Choroid plexus epithelial cell (primary cell): ENCODE data around the gene GNAO1.

ENCODE experiments used
- DNase-seq: peaks from one replicate; pipeline ENCODE4 v3.0.0-alpha.2; 2010; ENCODE audit warnings: low read depth
- H3K4me3 ChIP-seq: 2 replicates; pipeline ENCODE4 v1.5.1; 2011; ENCODE audit warnings: low read depth, mild to moderate bottlenecking, control low read depth, low read length, moderate library complexity
- TF ChIP-seq, protein P1 (sequence below): conservative IDR thresholded peaks from 2 replicates; pipeline ENCODE4 v1.5.1; 2011; ENCODE audit warnings: low read depth, mild to moderate bottlenecking, control low read depth, inconsistent platforms, low read length, moderate library complexity

The GNAO1 gene

DNA sequence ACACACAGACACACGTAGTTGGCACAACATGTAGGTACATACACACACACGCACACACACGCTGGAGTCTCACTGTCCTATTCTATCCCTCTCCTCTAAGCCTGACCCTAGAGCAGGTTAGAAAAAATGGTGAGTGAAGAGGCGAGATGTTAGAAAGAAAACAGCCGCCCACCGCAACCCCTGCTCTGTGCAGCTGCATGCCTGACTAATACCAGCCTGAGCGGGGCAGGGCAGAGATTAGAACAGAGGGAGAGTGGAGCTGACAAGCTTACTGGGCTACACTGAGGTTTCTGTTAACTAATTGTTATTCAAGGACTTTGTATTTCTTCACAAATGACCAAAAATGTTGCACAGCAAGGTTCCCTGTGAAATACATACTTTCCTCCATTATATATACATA, 174.3 kb downstream of the GNAO1 start:
- TF ChIP-seq, protein P1, sequence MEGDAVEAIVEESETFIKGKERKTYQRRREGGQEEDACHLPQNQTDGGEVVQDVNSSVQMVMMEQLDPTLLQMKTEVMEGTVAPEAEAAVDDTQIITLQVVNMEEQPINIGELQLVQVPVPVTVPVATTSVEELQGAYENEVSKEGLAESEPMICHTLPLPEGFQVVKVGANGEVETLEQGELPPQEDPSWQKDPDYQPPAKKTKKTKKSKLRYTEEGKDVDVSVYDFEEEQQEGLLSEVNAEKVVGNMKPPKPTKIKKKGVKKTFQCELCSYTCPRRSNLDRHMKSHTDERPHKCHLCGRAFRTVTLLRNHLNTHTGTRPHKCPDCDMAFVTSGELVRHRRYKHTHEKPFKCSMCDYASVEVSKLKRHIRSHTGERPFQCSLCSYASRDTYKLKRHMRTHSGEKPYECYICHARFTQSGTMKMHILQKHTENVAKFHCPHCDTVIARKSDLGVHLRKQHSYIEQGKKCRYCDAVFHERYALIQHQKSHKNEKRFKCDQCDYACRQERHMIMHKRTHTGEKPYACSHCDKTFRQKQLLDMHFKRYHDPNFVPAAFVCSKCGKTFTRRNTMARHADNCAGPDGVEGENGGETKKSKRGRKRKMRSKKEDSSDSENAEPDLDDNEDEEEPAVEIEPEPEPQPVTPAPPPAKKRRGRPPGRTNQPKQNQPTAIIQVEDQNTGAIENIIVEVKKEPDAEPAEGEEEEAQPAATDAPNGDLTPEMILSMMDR = no peak
- DNase-seq = no peak
- no peak overlapping the region for H3K4me3 ChIP-seq

DNA sequence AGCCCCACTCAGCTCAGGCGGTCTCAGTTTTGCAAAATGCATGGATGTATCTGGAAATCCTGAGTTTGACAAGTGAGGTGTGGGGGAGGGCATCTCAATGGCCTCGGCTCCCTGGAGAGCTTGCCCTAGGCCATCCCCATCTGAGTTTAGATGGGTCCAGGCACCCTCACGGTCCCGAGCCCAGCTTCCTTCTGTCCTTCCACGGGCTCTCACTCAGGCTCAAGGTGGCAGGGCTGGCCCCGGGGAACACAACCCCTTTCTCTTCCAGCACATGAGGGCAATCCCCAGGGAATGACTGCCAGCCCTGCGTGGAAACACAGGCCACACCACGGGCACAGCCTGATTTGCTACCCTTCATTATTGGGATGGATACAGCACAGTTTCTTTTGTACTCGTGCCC, 175.7 kb downstream of the GNAO1 start:
- DNase-seq = no peak
- TF ChIP-seq, protein P1 = no peak
- H3K4me3 ChIP-seq = no peak overlapping the region

DNA sequence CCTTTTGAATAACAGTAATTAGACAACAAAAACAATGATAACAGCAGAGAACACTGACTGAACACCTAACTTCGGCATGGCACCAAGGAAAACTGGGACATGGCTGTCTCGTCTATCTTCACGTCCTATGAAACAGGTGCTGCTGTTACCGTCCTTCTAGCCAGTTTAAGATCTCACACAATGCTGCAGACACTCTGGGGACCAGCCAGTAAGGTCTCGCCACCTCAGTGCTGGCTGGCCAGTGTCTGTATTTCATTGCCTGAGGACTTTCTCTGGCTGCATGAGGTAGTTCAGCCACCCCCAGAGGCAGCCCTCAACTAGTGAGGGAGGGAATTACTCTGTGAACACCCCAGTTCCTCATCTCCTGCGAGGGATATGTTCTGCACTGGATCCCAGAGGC, 176.5 kb downstream of the GNAO1 start:
- no peak for DNase-seq
- TF ChIP-seq, protein P1 = no peak
- H3K4me3 ChIP-seq = no peak overlapping the region

DNA sequence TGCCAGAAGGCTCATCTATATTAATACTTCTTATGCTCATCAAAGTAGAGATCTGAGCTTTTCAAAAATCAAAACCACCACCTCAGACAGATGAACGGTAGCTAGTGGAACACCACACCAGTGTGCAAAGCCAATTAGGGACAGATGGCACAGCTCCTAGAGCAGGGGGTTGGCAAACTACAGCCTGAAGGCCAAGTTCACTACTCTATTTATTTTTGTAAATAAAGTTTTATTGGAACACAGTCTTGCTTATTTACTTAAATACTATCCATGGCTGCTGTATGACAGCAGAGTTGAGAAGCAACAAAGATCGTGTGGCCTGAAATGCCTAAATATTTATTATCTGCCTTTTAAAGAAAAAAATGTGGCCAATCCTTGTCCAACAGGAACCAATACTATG, 177.3 kb downstream of the GNAO1 start:
- TF ChIP-seq, protein P1 = no peak
- H3K4me3 ChIP-seq = no peak overlapping the region
- no peak for DNase-seq

DNA sequence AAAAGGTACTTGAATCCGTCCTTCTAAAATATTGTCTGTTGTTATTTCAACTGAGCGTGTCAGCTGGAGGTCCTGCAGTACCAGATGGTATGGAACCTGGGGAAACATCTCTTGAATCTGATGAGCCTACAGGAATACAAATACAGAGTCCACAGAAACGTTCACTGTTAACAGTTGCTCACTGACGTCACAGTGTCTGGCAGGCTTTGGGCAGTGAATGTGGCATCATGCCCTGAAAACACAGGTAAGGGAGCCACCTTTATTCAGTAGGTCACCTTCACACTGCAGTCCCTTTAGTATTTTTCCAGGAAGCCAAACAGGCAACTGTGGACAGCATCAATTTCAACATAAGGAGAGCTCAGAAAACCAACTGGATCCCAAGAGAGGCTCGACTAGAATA, 177.9 kb downstream of the GNAO1 start:
- DNase-seq = no peak
- no peak overlapping the region for H3K4me3 ChIP-seq
- TF ChIP-seq, protein P1 = no peak

DNA sequence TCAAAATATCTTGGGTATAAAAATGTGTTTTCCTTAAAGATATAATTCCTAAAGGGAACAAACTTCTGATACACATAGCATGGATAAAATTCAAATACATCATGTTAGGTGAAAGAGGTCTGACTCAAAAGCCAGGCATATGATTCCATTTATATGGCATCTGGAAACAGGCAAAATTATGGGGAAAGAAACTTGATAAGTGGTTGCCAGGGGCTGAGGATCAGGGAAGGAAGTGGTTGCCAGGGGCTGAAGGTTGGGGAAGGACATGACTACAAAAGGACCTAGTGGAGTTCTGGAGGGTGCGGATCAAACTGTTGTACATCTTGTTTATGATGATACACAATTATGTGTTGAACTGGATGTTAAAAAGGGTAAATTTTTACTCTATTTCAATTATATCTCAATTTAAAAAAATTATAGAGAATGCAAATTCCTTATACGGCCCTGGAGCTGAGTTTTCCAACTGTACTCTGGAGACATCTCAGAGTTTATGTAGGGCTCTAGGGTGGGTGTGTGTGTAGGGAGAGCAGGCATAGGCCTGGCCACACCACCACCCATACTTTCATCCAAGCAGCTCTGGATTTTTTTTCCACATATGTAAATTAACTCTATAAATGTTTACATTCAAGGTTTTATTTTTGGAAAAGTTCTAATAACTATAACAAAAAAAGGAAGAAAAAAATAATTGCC, 179.0 kb downstream of the GNAO1 start:
- H3K4me3 ChIP-seq = no peak overlapping the region
- TF ChIP-seq, protein P1 = no peak
- no peak for DNase-seq
